HG03342 (cell line): Measurements from ENCODE around the gene CCNT1.
"Not testable (repeated sequence)": the region's sequence is repeated elsewhere in the genome, so short reads cannot be mapped to it uniquely, and the experiment has no call there.

Experiments used
- ATAC-seq: cut with Tn5 transposase; IDR thresholded peaks from one replicate; pipeline ENCODE4 v1.9.1; 2021; ENCODE audit warnings: mild to moderate bottlenecking, moderate library complexity; ENCODE audit not compliant: unreplicated experiment

Gene CCNT1

GRCh38 chr12:48693572-48693971, 22.9 kb downstream of the CCNT1 start:
- ATAC-seq = no peak

- no peak for ATAC-seq
Measured at GRCh38 chr12:48691826-48692487, 24.6 kb downstream of the CCNT1 start.

- ATAC-seq = no peak
Measured at GRCh38 chr12:48690990-48691389, 25.5 kb downstream of the CCNT1 start.

DNA sequence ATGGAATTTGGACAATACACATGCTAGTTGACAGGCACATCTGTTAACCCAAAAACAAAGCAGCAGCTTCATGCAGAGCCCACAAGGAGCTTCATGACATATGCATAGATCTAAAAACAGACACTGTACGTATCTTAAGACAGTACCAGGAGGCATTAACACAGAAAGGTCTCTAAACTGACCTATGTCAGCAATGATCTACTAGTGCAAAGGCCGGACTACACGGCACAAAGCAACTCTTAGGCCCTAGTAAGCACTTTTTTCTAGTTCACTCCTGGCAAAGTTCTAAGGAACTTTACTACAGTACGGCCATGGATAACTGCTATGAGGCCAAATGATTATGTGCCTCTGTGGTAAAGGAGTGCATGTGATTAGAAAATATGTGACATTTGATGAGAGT, 26.1 kb downstream of the CCNT1 start:
- no peak for ATAC-seq

- ATAC-seq = no peak
Measured at GRCh38 chr12:48688836-48689235, 27.7 kb downstream of the CCNT1 start.

- ATAC-seq = no peak
Measured at GRCh38 chr12:48687592-48687991, 28.9 kb downstream of the CCNT1 start.

DNA sequence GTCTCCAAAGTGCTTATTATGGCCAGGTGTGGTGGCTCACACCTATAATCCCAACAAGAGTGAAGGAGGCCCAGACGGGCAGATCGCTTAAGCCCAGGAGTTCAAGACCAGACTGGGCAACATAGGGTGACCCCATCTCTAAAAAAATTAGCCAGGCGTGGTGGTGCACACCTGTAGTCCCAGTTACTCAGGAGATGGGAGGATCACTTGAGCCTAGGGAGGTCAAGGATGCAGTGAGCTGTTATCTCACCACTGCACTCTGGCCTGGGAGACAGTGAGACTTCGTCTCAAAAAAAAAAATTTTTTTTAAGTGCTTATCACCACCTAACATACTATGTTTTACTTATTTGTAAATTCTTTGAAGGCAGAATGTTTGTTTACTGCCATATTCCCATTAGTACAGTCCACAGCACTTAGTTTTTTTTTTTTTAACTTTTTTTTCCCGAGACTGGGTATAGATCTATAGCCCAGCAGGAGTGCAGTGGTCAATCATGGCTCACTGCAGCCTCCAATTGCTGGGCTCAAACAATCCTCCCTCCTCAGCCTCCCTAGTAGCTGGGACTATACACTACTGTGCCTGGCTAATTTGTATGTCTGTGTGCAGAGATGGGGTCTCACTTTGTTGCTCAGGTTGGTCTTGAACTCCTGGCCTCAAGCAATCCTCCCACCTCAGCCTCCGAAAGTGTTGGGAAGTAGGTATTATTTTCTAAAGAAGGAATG, 29.7 kb downstream of the CCNT1 start:
- no peak for ATAC-seq

GRCh38 chr12:48686037-48686595, 30.4 kb downstream of the CCNT1 start:
- ATAC-seq = no peak

- ATAC-seq = no peak
Measured at GRCh38 chr12:48683534-48683933, 33.0 kb downstream of the CCNT1 start.

DNA sequence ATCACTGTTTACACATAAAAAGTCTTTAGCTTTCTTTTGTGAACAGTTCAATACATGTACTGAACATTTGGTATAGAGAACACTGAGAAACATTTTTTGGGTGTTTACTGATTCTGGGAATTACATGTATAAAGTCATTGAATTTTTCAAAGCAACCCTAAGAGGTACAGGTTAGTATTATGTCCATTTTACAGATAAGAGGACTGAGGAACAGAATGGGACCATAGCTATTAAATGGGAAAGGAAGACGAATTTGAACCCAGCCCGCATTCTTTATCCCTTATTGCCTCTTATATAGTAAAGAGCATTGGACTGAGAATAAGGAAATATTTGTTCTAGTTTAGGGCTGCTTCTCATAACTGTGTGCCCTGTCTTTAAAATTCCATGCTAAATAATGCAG, 33.6 kb downstream of the CCNT1 start:
- no peak for ATAC-seq

DNA sequence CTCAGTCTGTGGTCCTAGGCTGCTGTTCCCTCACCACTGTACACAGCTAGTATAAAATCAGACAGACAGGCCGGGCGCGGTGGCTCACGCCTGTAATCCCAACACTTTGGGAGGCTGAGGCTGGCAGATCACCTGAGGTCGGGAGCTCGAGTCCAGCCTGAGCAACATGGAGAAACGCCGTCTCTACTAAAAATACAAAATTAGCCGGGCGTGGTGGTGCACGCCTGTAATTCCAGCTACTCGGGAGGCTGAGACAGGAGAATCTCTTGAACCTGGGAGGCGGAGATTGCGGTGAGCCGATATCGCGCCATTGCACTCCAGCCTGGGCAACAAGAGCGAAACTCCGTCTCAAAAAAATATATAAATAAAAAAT, 34.0 kb downstream of the CCNT1 start:
- ATAC-seq = not testable (repeated sequence)

- ATAC-seq = peak; percentile 98
Measured at GRCh38 chr12:48681710-48682532, 34.6 kb downstream of the CCNT1 start, which contains the start of gene KANSL2. TSS of gene KANSL2 (minus strand) at chr12:48682238. CDS start at chr12:48681632, 606 bp downstream.

DNA sequence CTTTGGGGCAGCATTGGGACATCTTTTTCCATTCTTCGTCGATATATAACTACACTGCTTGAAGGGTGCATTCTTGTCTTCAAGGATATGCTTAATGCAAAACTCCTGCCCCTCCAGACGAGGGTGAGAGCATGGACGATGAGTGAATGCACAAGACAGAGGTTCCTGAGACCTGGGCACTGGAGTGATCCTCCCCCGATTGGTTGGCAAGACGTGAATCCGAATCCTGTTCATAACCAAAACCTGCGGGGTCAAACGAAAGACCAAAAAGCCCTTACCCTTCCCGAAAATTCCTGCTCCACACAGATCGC, 35.2 kb downstream of the CCNT1 start:
- ATAC-seq = no peak

GRCh38 chr12:48680861-48681260, 35.6 kb downstream of the CCNT1 start:
- no peak for ATAC-seq

- no peak for ATAC-seq
Measured at GRCh38 chr12:48678551-48679185, 37.8 kb downstream of the CCNT1 start.

- ATAC-seq = no peak
Measured at GRCh38 chr12:48671231-48671856, 45.2 kb downstream of the CCNT1 start.

- no peak for ATAC-seq
Measured at GRCh38 chr12:48668996-48669395, 47.5 kb downstream of the CCNT1 start.

DNA sequence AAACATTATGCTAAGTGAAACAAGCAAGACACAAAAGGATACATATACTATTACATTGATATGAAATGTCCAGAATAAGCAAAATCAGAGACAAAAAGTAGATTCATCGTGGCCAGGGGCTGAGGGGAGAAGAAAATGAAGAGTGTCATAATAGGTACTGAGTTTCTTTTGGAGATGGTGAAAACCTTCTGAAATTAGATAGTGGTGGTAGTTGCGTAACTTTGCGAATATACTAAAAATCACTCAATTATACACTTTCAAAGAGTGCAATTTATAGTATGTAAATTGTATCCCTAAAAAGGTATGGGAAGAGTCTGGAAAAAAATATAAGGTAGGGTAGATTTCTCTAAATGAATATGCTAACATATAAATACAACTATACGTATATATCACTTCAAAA, 56.6 kb downstream of the CCNT1 start:
- ATAC-seq = no peak

DNA sequence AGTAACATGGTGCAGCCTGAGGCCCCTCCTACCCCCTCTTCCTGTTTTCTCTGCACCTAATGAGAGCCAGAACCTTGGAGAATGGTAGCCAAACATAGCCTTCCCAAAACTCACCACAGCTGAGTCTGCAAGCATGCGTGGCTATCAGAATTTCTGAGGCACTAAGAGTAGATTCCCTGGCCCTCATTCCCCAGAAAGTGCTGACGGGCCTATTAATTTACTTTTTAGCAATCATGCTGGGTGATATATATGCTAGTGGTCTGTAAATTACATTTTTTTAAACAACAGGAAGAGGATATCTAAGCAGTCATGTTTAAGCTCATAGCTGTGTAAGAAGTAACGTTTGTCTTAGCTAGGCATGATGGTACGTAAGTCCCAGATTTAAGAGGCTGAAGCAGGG, 64.8 kb downstream of the CCNT1 start:
- no peak for ATAC-seq

DNA sequence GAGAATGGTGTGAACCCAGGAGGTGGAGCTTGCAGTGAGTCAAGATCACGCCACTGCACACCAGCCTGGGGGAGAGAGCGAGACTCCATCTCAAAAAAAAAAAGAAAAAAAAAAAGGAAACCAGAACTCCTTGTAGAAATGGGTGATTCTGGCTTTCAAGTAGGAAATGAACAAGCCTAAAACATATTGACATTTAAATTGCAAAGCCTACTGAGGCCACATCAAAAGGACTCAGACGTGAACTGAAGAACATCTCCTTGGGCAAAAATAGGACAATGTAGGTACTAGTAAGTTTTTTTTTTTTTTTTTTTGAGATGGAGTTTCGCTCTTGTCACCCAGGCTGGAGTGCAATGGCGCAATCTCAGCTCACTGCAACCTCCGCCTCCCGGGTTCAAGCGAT, 71.2 kb downstream of the CCNT1 start:
- ATAC-seq = not testable (repeated sequence)

GRCh38 chr12:48643011-48643410, 73.5 kb downstream of the CCNT1 start:
- ATAC-seq = no peak
